Glomerular visceral epithelial cell (primary cell): ENCODE measurements around the gene AHI1.
A peak's percentile ranks its signal among the peaks of the same experiment; 100 is the strongest.
"Not testable (repeated sequence)": the region's sequence is repeated elsewhere in the genome, so short reads cannot be mapped to it uniquely, and the experiment has no call there.

ENCODE experiments used
- DNase-seq: peaks from one replicate; pipeline ENCODE4 v3.0.0-alpha.2; 2016; ENCODE audit errors: extremely low spot score

Gene AHI1

GRCh38 chr6:135393289-135393688, 104.3 kb downstream of the AHI1 start:
- DNase-seq, result no peak

GRCh38 chr6:135390458-135390857, 107.1 kb downstream of the AHI1 start:
- DNase-seq, result no peak

- no peak for DNase-seq
Measured at GRCh38 chr6:135385299-135385698, 112.2 kb downstream of the AHI1 start.

- DNase-seq, result no peak
Measured at GRCh38 chr6:135383766-135384165, 113.8 kb downstream of the AHI1 start.

GRCh38 chr6:135383301-135383700, 114.2 kb downstream of the AHI1 start:
- no peak for DNase-seq

- DNase-seq, result no peak
Measured at GRCh38 chr6:135382182-135382628, 115.3 kb downstream of the AHI1 start.

GRCh38 chr6:135380793-135381192, 116.7 kb downstream of the AHI1 start:
- DNase-seq, result no peak

- no peak for DNase-seq
Measured at GRCh38 chr6:135379647-135380046, 117.9 kb downstream of the AHI1 start.

- no peak for DNase-seq
Measured at GRCh38 chr6:135372758-135373157, 124.8 kb downstream of the AHI1 start.

- DNase-seq, result not testable (repeated sequence)
Measured at GRCh38 chr6:135363622-135364021, 133.9 kb downstream of the AHI1 start.

GRCh38 chr6:135362124-135362523, 135.4 kb downstream of the AHI1 start:
- DNase-seq, result no peak

- no peak for DNase-seq
Measured at GRCh38 chr6:135360222-135360621, 137.3 kb downstream of the AHI1 start.

- no peak for DNase-seq
Measured at GRCh38 chr6:135358985-135359384, 138.6 kb downstream of the AHI1 start.

GRCh38 chr6:135358251-135358821, 139.2 kb downstream of the AHI1 start:
- peak; percentile 57 for DNase-seq

GRCh38 chr6:135354407-135354806, 143.1 kb downstream of the AHI1 start:
- no peak for DNase-seq

GRCh38 chr6:135353113-135353512, 144.4 kb downstream of the AHI1 start:
- no peak for DNase-seq

- DNase-seq, result no peak
Measured at GRCh38 chr6:135351635-135352034, 145.9 kb downstream of the AHI1 start.

- no peak for DNase-seq
Measured at GRCh38 chr6:135347887-135348286, 149.7 kb downstream of the AHI1 start.

GRCh38 chr6:135346747-135347146, 150.8 kb downstream of the AHI1 start:
- DNase-seq, result no peak

- no peak for DNase-seq
Measured at GRCh38 chr6:135344526-135344925, 153.0 kb downstream of the AHI1 start.

- not testable (repeated sequence) for DNase-seq
Measured at GRCh38 chr6:135339920-135340319, 157.6 kb downstream of the AHI1 start.

- DNase-seq, result no peak
Measured at GRCh38 chr6:135334169-135334568, 163.4 kb downstream of the AHI1 start.

- peak; percentile 57 for DNase-seq
Measured at GRCh38 chr6:135331002-135331401, 166.5 kb downstream of the AHI1 start.
